Muscle of leg (tissue), 16 donors: Measurements from ENCODE around the gene ZNF33B. TPM values are rescaled to one million over a fixed set of nuclear protein-coding genes. Genes with fewer than 3 reads are reported as not detected.
A peak's percentile ranks its signal among the peaks of the same experiment; 100 is the strongest.
"Not testable (repeated sequence)": the region's sequence is repeated elsewhere in the genome, so short reads cannot be mapped to it uniquely, and the experiment has no call there.

ENCODE experiments used
- DNase-seq: peaks from one replicate; pipeline ENCODE4 v3.0.0; 2013
- H3K27ac ChIP-seq: one replicate; pipeline ENCODE4 v1.5.1; 2013; ENCODE audit warnings: mild to moderate bottlenecking, low read length, control low read depth
- H3K27me3 ChIP-seq: one replicate; pipeline ENCODE4 v1.6.1; 2013; ENCODE audit warnings: low read length; ENCODE audit not compliant: control insufficient read depth, insufficient read depth
- H3K36me3 ChIP-seq: one replicate; pipeline ENCODE4 v1.6.1; 2013; ENCODE audit warnings: low read length; ENCODE audit not compliant: control insufficient read depth, insufficient read depth
- H3K4me1 ChIP-seq: one replicate; pipeline ENCODE4 v1.6.1; 2013; ENCODE audit warnings: low read length; ENCODE audit not compliant: control insufficient read depth, insufficient read depth
- H3K4me3 ChIP-seq: one replicate; pipeline ENCODE4 v1.5.1; 2013; ENCODE audit warnings: low read length, control low read depth
- H3K9me3 ChIP-seq: replicated peaks from 2 replicates; pipeline ENCODE4 v1.6.1; 2013; ENCODE audit warnings: low read depth, low read length; ENCODE audit not compliant: control insufficient read depth
- WGBS: methylation state at CpG from one replicate; pipeline ENCODE4 v1.1.5; 2013; ENCODE audit warnings: missing lambda C conversion rate; ENCODE audit not compliant: insufficient coverage; 5-methylcytosine and 5-hydroxymethylcytosine counted together
- long read RNA-seq, 11 donors: transcript quantifications; one replicate each; lab custom pipeline, GENCODE V29; 2026
- polyA plus RNA-seq, 8 donors: library from polyadenylated mRNA; unstranded; fragments of 120-200 nt; gene quantifications; one replicate each; pipeline versions ENCODE4 v1.2.1 to v1.2.3, GENCODE V29; 2013; ENCODE audit warnings: inconsistent platforms in 1 of 8, low replicate concordance in 1 of 8; ENCODE audit not compliant: insufficient read length in 8 of 8, insufficient read depth in 1 of 8
- total RNA-seq: library from RNA; stranded (reverse); fragments of 120-200 nt; gene quantifications from one replicate; pipeline ENCODE4 v1.2.4, GENCODE V29; 2013

The ZNF33B gene
- total RNA-seq (17.1 TPM), polyA plus RNA-seq (10 to 100 TPM; 11.7 to 16.8 (median 13.7) TPM)
- long read RNA-seq, donor 1: 0 reads
- long read RNA-seq, donor 2: 0 reads
- long read RNA-seq, donor 3: 0 reads
- long read RNA-seq, donor 4: 0 reads
- long read RNA-seq, donor 5, full-length matches to known transcripts: 1 of 1 reads
- long read RNA-seq, donor 5, partial matches to known transcripts: 0 of 1 reads
- long read RNA-seq, donor 5, other reads (novel, unspliced or antisense): 0 of 1 reads
- long read RNA-seq, donor 6, full-length matches to known transcripts: 1 of 1 reads
- long read RNA-seq, donor 6, partial matches to known transcripts: 0 of 1 reads
- long read RNA-seq, donor 6, other reads (novel, unspliced or antisense): 0 of 1 reads
- long read RNA-seq, donor 7, partial matches to known transcripts: 0 of 1 reads
- long read RNA-seq, donor 7, other reads (novel, unspliced or antisense): 0 of 1 reads
- long read RNA-seq, donor 8, full-length matches to known transcripts: 2 of 2 reads
- long read RNA-seq, donor 8, partial matches to known transcripts: 0 of 2 reads
- long read RNA-seq, donor 8, other reads (novel, unspliced or antisense): 0 of 2 reads
- long read RNA-seq, donor 9, full-length matches to known transcripts: 2 of 2 reads
- long read RNA-seq, donor 9, partial matches to known transcripts: 0 of 2 reads
- long read RNA-seq, donor 9, other reads (novel, unspliced or antisense): 0 of 2 reads
- long read RNA-seq, donor 10: 0 reads
- long read RNA-seq, donor 11, full-length matches to known transcripts: 1 of 1 reads
- long read RNA-seq, donor 11, partial matches to known transcripts: 0 of 1 reads
- long read RNA-seq, donor 11, other reads (novel, unspliced or antisense): 0 of 1 reads

DNA sequence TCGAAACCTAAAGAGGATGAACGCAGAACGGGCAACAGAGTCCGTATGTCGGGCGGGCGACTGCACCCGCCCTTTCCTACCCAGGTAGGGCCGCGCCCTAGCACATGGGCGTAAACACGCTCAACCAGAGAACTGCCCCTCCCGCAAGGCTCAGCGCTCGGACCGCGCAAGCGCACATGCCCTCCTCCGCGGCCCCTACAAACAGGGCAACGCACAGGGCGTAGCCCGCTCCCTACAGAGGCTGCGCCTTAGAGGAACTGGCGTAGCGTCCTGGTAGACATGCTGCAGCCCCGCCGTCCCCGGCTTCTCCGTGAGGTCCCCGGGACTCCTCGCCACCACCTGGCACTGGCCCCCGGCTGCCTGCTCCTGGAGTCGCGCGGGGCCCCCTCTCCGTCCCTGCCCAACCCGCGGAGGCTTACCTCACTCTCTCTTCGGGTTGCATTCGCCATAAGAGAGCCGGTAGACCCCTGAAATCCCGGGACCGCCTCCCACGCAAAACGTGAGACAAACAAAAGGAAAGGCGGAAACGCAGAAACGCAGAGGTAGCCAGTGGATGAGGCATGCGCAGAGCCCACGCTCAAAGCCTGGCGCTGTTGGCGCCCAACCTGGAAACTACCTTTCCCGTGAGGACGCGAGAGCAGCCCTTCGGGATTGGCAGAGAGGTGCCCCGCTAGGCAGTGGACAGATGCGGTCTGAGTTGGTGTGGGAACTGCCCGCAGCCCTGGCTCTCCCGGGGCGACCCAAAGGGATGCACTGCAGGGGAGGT lies at the start of gene ZNF33B:
TSS of gene ZNF33B (minus strand) at position 516 of the 766 bp plus-strand sequence. CDS start 1,642 bp downstream, outside the sequence.
- no peaks in the 10 kb centered on the region for H3K9me3 ChIP-seq
- H3K4me3 ChIP-seq: peak within 1 kb of the TSS; percentile 92
- H3K4me1 ChIP-seq: peaks cover 3% of the 10 kb centered on the region
- under 1% methylated on average over 62 of the region's 62 CpGs for WGBS
- H3K36me3 ChIP-seq: no peaks in the 10 kb centered on the region
- H3K27ac ChIP-seq: peak within 1 kb of the TSS; percentile 93
- DNase-seq: peak; percentile 96
- no peaks in the 10 kb centered on the region for H3K27me3 ChIP-seq

DNA sequence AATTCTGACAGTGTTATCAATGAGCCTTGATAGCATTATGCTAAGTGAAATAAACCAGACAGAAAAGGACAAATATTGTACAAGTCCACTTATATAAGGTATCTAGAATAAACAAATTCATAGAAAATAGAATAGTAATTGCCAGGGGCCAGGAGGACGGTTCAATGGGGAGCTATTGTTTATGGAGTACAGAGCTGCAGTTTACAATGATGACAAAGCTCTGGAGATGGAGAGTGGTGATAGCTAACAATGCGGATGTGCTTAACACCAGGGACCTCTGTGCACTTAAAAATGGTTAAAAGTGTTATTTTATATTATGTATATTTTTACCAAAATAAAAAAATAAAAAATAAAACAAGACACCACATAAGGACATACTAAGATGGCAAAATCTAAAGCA lies 46.1 kb upstream of the ZNF33B start:
- Histone ChIP-seq H3K27ac (no peak overlapping the region), H3K9me3 (peaks cover 8% of the 10 kb centered on the region), H3K36me3 (no peaks in the 10 kb centered on the region), H3K27me3 (no peaks in the 10 kb centered on the region), H3K4me1 (no peaks in the 10 kb centered on the region), H3K4me3 (no peak overlapping the region)
- WGBS: no CpG with 5 or more reads among the region's 2 CpGs
- no peak for DNase-seq

DNA sequence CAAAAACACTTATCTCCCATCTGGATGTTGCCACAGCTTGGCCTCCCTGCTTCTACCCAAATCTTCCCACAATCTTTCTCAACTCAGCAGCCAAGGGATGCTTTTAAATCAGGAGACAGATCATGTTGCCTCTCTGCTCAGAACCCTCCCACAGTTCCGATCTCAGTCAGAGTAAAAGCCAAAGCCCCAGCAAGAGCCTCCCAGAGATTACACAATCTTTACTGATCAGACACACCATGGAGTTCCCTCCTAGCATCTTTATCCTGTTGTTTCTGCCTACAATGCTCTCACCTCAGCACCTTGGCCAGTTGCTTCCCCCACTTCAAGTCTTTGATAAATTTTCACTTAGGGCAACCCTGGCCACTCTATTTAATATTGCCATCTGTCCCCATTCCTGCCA lies 41.9 kb upstream of the ZNF33B start:
- H3K4me3 ChIP-seq: no peak overlapping the region
- DNase-seq: no peak

DNA sequence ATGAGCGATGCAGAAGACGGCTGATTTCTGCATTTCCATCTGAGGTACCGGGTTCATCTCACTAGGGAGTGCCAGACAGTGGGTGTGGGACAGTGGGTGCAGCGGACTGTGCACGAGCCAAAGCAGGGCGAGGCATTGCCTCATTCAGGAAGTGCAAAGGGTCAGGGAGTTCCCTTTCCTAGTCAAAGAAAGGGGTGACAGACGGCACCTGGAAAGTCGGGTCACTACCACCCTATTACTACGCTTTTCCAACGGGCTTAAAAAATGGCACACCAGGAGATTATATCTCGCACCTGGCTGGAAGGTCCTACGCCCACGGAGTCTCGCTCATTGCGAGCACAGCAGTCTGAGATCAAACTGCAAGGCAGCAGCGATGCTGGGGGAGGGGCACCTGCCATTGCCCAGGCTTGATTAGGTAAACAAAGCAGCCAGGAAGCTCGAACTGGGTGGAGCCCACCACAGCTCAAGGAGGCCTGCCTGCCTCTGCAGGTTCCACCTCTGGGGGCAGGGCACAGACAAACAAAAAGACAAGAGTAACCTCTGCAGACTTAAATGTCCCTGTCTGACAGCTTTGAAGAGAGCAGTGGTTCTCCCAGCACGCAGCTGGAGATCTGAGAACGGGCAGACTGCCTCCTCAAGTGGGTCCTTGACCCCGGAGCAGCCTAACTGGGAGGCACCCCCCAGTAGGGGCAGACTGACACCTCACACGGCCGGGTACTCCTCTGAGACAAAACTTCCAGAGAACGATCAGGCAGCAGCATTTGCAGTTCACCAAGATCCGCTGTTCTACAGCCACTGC lies 27.0 kb upstream of the ZNF33B start:
- H3K9me3 ChIP-seq, H3K27me3 ChIP-seq, DNase-seq, H3K4me1 ChIP-seq, H3K27ac ChIP-seq, H3K36me3 ChIP-seq, H3K4me3 ChIP-seq: not testable (repeated sequence)
- WGBS: 86% methylated on average over 18 of the region's 24 CpGs

More for the DNA sequence above, 41.9 kb upstream of the ZNF33B start:
- WGBS: 90% methylated on average over 1 of the region's 1 CpG
- Histone ChIP-seq H3K27me3 (no peaks in the 10 kb centered on the region), H3K27ac (no peak overlapping the region), H3K36me3 (no peaks in the 10 kb centered on the region), H3K9me3 (peaks cover 12% of the 10 kb centered on the region), H3K4me1 (no peaks in the 10 kb centered on the region)

DNA sequence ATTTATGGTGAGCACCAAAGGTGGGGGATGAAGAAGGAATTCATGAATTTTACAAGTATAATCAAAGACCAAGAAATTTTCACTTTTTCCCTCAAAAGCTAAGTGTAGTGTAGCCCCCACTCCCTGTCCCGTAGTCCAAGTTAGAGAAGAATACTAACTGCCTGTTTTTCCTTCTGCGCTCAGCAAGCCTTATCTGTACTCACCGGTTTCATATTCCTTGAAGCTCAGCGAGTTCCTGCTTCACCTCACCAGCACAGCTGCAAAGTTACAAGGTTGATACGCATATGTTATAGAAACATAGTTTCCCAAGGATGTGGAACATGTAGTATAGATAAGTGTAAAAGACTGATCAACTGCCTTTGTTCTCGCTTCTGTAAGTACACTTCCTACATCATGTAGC lies 16.0 kb upstream of the ZNF33B start:
- Histone ChIP-seq H3K27me3 (no peaks in the 10 kb centered on the region), H3K4me3 (no peak overlapping the region), H3K27ac (no peak overlapping the region), H3K9me3 (no peaks in the 10 kb centered on the region), H3K4me1 (no peaks in the 10 kb centered on the region), H3K36me3 (no peaks in the 10 kb centered on the region)
- WGBS: 85% methylated on average over 2 of the region's 6 CpGs
- no peak for DNase-seq

DNA sequence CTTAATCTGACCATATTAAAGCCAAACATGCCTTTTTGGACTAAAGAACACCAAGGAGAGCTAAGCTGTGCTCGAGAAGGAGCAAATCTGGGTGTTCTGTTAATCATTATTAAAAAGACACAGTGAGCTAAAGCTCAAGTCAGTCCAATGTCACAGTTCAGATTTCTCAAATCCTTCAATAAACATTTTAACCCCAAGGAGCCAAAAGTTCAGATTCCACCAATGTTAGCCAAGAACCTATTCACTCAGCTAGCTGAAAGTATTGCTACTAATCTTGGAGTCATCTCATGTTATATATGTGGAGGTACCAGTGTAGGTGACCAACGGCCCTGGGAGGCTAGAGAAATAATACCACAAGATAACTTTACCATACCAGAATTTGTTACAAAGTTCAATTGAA lies 14.5 kb upstream of the ZNF33B start:
- no peak overlapping the region for H3K4me3 ChIP-seq
- H3K4me1 ChIP-seq: no peaks in the 10 kb centered on the region
- no CpG with 5 or more reads among the region's 2 CpGs for WGBS
- H3K27me3 ChIP-seq: no peaks in the 10 kb centered on the region
- no peaks in the 10 kb centered on the region for H3K36me3 ChIP-seq
- no peak for DNase-seq
- no peaks in the 10 kb centered on the region for H3K9me3 ChIP-seq
- no peak overlapping the region for H3K27ac ChIP-seq

DNA sequence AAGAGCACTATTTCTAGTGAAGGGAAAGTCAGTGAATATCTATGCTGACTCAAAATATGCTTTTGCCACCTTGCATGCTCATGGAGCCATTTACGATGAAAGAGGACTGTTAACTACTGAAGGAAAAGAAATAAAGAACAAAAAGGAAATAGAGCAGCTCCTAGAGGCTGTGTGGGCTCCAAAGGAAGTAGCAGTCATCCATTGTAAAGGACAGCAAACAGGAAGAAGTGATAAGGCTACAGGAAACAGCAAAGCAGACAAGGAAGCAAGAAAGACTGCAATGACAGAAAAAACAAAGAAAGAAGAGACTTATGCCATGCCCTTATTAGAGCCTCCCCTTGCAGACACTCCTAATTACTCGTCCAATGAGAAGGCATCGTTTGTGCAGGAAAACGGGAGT lies 12.0 kb upstream of the ZNF33B start:
- Histone ChIP-seq H3K4me3 (no peak overlapping the region), H3K36me3 (no peaks in the 10 kb centered on the region), H3K27ac (no peak overlapping the region), H3K27me3 (no peaks in the 10 kb centered on the region), H3K4me1 (no peaks in the 10 kb centered on the region), H3K9me3 (no peaks in the 10 kb centered on the region)
- no peak for DNase-seq
- 75% methylated on average over 1 of the region's 4 CpGs for WGBS

DNA sequence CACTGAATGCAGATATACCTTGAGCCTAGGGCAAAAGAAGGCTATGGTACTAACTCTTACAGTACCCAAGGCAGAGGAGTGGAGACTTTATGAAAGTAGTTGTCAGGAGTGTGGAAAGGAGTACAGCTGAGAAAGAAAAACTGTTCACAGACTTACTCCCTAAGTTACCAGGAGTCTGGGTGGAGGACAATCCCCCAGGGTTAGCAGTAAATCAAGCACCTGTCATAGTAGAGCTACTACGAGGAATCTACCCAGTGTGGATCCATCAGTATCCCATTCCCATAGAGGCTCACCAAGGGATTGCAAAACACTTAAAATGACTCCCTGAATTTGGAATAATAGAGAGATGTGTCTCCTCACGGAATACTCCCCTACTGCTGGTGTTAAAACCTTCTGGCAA lies 10.1 kb upstream of the ZNF33B start:
- no peak for DNase-seq
- WGBS: no CpG with 5 or more reads among the region's 2 CpGs
- Histone ChIP-seq H3K27ac (no peak overlapping the region), H3K27me3 (no peaks in the 10 kb centered on the region), H3K9me3 (no peaks in the 10 kb centered on the region), H3K4me3 (no peak overlapping the region), H3K36me3 (no peaks in the 10 kb centered on the region), H3K4me1 (no peaks in the 10 kb centered on the region)
